IPS DF 4.7 (cell line): Measurements from ENCODE around the gene LAD1.

Experiments used
- DNase-seq: peaks from one replicate; pipeline ENCODE4 v3.0.0-alpha.2; 2013; ENCODE audit warnings: low spot score; ENCODE audit errors: extremely low read depth

The LAD1 gene

DNA sequence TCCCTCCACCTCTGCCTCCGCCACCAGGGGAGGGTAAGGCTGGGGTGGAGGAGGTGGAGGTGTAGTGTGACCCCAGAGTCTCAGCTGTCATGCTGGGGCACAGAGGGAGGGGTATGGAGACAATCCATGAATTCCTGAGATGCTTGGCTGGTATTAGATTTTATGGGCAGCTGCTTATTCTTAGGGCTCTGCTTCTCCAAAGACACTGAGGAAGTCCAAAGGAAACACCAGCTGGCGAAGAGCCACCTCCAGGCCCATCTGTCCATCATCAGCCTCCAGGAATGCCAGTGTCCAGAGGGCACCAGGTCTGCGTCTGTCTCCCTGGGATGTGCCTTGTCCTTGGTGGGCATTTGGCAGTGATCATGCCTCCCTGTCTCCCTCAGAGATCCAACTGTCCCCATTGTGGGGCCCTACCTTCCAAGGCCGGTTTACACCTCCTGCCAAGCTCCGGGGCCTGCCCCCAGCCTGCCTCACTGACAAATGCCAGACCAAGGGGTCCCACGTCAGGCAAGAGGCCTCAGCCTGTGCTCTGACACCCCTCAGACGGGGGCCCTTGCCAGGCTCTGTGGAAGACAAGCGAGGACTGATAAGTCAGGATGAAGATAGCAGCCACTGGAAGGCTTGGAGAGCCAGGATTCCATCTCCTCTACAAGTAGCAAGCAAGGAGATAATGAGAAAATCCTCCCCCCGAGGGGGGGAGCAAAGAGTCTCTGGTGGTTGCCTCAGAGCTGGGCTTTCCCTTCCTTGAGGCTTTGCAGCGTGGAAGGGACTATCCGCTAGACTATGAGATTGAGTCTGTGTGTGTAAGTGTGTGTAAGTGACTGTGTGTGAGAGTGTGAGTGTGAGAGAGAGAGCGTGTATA, 20.9 kb upstream of the LAD1 start:
- DNase-seq = no peak

DNA sequence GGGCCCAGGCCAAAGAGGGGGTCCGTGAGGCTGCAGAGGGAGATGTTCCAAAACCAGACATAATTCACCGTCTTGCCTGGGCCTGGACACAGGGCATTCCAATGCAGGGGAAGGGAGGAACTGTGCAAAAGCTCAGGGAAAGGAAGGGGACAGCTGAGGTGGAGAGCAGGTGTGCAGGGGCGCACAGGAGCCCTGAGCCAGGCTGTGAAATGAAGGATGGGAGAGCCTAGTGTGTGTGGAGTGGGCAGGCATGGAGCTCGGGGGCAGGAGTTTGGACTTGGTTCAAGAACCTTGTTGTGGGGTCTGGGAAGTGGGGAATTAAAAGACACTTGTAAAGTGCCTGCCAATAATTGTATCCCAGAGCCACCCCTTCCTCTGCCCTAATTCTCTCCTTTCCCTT, 20.1 kb upstream of the LAD1 start:
- DNase-seq = no peak

DNA sequence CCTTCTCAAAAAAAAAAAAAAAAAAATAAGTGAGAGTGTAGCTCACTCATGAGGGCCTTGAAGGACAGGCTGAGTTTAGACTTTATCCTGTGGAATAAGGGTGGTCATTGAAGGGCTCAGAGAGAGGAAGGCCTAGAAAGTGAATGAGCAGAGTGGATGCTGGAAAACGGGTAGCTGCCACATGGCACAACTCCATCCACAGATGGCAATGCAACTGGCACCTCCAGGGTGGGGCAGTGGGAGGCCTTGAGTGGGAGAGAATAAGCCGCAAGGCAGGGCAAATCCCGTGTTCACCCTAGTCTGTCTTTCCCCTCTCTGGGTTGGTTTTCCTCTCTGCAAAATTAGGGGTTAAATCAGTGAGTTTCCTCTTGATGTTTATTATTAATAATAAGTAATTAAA, 19.3 kb upstream of the LAD1 start:
- no peak for DNase-seq

DNA sequence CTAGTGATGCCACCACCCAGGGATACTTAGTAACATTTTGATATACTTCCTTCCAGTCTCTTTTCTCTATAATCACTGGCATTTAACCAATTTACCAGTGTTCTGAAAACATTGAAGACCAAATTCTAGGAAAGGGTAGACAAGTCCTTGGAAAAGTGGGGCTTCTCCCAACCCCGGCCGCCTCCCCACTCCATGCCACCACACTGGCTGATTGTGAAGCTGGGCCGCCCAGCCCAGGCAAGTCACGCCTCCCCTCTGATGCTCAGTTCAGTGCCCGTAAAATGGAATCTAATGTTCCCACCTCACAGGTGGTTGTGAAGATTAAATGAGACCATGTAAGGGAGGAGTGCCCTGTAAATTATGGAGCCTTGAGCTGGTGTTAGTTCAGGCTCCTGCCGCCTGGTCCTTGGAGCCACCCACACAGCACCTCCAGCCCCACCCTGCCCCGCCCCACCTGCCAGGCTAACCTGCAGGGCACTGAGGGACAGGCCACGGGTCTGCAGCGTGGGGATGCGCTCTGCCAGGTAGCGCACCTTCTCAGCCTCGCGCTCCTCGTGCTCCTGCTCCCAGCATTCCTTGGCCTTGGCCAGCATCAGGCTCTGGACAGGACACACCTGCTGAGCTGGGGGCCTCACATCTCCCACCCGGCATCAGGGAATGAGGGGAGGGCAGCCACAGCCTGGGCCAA, 15.1 kb upstream of the LAD1 start:
- no peak for DNase-seq

DNA sequence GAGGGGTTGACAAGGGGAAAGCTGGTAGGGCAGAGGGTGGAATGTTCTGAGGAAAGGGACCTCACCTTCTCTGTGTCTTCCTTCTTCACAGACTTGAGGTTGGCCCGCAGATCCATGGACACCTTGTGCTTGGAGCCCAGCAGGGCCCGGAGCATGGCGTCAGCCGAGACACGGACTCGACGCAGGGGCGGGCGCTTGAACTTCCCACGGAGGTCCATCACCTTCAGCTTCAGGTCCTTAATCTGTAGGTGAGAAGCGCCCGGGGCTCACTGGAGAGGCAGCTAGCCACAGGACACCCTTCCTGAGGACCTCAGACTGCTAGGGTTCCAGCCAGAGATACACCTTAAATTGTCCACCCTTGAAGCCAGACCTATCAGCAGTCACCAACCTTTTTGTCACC, 12.2 kb upstream of the LAD1 start:
- DNase-seq = no peak

DNA sequence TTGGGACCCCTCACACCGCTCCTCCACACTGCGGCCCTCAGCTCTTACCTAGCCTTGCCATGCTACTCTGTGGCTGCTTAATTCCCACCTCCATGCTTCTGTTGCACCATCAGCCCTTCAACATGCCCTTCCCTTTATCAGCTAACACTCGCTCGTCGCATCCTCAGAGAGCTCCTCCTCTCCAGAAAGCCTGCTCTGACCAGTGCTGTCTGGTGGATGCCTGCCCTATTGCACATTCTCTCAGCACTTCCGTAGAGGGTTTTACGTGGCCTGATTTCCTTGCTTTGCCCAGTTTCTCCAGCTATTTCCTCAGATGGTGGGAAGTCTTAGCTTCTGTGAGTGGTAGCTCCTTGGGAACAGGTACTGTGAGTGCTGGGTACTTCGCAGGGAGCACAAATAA, 10.3 kb upstream of the LAD1 start:
- DNase-seq = no peak

DNA sequence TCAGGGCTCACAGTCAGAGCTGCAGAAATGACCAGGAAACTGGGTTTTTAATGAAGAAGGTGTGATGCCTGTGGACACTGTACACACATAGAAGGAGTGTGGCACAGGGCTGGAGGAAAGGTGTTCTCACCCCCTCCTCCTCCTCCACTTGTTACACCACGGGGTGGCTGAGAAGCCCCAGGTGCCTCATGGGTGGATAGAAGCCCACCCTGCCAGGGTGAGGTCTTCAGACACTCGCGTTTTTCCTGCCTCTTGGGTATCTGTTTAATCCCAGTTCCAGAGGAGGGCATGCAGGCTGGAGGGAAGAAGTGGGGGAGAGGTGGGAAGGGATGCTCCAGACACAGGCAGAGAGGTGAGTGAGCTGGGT, 9.7 kb upstream of the LAD1 start:
- DNase-seq = no peak

DNA sequence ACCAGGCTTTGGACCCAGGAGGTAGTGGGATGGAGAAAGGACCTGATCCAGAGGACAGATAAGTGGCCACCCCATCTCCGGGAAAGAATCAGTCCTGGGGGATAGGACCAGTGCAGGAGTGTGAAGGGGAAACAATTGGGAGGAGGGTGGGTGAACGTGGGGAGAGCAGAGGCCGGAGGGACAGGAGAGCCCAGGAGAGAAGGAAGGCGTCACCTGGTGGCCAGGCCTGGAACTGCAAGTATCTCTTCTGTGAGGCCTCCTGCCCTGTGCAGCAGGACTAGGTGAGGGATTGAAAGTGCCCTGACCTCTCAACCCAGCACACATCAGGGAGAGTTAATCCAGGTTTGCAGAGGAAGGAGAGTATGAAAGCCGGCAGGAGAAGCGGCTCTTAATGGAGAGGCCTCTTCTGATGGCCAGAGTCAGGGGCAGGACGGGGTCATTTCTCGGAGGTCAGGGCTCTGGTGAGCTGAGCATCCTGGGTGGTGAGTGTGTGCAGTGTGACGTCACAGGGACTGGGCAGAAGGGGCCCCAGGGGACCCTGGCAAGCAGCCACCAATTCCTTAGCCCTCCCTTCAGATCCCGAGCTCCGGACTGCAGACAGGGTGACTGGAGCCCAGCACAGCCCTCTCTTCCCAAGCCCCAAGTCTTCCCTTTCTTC, 9.2 kb upstream of the LAD1 start:
- peak; percentile 69 for DNase-seq

DNA sequence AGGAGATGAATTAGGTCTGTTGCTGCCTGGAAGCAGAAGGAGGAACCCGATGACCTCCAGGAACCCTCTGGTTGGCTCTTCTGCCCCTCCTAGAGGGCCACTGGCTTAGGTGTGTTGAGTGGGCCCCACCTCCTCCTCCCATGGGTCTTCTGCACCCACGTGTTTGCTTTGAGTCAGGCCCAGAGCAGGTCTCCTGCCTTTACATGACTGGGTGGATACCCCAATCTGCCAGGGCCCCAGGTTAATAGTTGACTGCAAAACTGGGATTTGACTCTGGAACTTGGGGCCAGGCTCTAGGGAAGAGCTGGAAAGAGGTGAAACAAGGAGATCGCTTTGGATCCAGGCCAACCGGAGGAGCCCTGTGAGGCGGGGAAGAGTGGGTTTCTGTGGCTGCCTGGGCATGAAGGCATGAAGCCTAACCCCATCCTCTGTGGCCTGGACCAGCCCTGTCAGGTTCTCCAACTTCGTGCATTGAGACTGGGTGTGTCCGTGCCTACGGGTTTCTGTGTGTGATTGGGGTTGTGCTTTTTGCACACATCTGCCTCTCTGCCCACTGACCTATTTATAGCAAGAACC, 7.8 kb upstream of the LAD1 start:
- no peak for DNase-seq

DNA sequence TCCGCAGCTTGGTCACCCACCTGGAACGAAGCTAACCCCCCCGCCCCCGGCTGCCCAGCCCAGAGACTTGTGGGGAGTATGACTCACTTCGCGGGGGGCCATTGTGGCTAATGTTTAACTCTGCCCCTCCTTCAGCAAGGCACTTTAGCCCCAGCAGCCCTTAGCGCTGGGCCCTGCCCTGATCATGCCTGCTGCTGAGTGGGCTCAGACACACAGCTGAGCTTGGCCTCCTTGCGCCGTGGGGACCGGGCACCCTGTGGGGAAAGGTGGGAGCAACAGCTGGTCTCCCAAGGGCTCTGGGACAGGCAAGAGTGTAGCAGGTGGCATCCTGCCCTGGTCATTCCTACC, 6.3 kb upstream of the LAD1 start:
- DNase-seq = no peak

DNA sequence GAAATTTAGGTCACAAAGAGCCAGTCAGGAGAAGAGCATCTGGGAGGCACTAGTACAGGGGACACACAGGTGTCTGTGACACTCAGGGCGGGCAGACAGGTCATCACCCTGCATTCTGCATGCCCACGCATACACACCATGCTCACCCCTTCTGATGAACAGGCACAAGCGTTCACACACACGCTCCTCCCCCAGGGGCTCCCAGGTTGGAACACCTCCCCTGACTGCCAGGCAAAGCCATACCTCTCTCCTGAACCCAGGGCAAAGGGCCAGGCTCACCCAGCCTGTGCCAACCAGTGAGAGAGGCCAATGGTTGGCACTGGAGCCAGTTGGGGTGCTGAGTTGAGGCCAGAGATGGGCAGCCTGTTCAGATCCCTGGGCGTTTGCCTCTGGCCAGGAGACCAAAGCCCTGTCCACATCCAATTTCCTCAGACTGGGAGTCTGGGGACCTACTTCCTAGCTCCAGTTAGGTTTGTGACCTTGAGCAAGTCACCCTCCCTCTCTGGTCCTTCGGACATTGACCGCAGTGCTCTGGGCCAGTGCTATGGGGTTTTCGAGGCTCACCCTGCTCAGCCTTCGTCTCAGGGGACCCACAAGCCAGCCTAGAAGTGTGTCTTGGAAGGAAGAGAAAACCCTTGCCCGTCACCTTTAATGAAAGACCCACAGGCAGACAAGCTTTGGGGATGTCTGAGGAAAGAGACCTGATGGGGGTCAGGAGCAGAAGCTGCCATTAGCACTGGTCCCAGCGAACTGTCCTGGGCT, 5.8 kb upstream of the LAD1 start:
- DNase-seq = no peak

DNA sequence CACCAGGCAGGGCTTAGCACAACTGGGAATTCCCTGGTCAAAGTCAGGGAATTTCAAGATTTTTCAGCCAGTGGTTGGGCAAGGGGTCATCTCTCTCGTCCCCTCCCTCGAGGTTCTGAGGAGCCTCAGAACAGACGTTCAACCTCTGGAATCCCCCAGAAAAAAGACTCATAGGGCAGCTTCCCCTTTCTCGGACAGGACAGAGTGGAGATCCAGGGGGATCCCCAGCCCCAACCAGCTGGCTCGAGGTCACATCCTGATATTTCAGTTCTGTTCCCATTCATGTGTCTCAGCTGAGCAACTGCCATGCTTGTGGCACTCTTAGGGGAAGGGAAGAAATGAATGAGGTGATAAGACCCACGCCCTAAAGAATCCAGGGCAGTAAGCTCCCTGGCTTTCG, 4.9 kb upstream of the LAD1 start:
- DNase-seq = no peak

DNA sequence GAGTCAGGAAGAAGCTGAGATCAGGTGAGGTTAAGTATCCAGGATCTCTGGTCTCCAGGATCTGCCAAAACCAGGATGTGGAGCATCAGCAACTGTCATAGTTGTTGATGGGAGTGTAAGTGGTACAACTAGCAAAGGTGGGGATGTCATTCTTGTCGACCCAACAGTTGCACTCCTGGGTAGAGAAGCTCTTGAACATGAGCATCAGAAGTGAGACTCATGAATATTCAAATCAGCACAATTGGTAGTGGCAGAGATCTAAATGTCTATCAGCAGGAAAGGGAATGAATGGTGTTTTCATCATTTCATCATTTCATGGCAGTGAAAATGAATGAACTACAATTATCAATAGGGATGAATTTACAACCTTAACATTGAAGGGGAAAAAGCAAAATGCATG, 4.2 kb upstream of the LAD1 start:
- no peak for DNase-seq

DNA sequence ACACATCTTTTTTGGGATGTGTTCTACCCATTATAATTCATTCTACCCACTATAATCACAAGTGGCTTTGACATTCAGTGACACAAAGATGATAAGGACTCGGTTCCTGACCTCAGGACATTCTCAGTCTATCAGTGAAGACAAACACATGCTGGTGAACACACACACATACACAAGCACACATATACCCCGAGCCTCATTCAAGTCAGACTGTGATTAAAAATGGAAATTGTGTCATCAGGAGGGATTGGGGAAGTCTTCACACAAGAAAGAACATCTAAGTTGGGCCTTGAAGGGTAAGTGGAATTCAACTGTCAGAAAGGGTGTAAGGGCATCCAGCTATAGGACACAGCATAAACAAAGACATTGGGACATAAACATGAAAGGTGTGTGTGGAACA, 2.6 kb upstream of the LAD1 start:
- no peak for DNase-seq

DNA sequence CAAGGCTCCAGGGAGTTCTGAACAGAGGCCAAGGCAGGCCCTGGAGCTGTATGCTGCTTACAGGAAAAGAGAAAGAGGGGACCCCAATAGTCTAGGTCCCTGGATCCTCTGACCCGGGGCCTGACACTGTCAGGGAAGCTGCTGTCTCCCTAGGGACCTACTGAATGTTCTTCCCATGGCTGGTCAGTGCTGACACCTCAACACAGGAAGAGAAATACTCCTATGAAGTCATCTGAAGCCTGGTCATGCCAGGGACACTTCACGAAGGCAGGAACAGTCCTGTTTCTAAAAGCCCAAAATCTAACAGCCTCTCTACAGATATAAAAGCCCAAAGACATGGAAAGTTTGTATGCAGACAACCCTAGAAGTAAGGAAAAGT, 1.7 kb upstream of the LAD1 start:
- DNase-seq = no peak

DNA sequence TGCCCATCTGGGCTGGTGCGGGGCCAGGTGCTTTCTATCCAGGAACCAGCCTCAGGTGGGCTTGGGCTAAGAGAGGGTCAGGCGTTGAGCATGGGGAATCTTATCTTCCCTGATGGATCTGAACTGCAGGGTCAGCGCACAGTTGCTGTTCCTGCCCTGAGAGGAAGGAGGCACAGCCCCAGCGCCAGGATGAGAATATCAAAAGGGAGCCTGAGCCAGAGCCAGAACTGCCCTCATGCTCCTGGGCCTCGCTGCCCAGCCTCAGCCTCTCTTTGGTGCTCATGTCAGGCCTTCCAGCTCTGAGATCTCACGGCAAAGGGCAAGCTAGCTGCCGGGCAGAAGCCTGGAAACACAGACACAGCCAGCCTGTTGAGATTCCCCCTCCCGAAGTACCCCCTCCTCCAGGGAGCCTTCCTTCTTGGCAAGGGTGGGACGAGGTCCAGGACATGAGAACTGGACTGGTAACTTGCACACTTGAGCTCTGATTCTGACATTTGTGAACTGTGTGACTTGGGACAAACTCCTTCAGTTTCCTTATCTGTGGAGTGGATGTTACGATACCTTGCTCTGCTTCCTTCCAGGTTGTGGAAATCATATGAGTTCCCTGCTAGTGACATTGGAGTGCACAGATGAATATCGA, 1.2 kb upstream of the LAD1 start:
- DNase-seq = no peak

DNA sequence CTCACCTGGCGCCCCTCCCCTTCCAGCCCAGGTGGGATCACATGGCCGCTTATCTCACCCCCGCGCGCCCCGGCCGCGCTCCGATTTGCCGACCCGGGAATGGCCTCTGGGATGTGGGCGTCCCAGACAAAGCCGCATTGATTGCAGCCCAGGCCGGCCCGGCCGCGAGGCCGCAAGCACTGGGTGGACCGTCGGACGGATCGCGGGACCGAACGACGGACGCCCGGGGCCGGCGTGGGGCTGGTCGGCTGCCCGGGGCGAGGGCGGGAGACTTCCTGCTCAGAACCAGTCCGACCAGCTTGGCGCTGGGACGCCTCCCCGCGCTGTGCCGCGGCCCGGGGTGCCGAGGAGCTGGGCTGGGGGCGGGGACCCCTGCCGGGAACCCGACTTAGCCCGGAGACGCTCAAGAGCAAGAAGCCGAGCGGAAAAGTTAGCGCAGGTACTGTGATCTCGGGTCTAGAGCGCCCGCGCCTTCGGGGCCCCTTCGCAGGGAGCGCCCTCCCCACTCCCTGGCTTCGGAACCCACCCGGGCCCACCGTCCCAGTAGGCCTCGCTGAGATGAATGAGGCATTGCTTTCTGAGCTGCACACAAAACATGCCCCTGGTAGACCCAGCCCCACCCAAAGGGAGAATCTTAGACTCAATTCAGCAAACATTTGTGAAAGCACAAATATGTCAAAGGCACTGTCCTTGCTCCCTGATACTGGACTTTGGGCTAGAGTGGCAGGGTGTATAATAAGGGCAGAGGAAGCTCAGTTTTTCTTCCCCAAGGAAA, 415 bp upstream of the LAD1 start:
- DNase-seq = no peak

DNA sequence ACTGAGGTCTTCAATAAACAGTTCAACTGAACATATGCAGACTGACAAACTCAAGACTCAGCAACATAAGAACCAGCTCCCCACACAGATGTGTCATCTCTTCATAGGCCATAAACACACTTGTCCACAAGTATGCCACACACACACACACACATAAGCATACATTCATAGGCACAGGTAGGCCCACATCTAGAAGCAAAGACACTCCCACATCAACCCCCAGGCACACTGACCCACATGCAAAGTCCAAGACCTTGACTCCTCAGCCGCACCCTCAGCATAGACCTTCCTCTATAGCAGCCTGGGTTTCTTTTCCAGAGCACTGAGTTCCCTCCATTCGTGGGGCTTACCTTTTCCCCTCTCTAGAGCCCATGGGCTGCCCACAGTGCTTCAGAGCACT, 1.4 kb downstream of the LAD1 start:
- no peak for DNase-seq

DNA sequence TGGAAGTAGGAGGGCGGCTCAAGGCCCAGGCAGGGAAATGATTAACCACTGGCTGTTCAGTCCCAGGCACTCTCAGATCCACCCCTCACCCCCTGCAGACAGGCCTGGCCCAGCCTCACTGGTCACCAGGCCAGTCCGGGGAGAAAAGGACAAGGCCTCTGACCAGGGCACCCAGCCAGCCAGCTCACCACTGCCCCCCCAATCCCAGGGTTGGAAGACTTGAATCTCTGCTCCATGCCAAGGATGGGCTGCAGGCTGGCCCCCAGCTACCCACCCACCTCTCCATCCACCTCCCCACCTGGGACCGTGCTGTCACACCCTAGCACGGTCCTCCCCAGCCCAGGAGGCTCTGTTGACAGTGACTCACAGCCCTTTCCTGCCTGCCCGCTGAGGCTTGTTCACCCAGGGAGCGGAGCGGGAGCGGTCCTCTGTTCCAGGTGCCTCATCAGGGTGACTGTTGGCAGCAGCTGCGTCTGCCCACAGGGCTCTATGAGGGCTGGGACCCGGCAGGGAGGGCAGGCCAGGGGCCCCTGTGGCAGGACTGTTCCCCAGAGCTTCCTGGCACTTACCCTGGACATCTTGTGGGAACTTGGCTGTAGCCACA, 2.2 kb downstream of the LAD1 start:
- DNase-seq = no peak

DNA sequence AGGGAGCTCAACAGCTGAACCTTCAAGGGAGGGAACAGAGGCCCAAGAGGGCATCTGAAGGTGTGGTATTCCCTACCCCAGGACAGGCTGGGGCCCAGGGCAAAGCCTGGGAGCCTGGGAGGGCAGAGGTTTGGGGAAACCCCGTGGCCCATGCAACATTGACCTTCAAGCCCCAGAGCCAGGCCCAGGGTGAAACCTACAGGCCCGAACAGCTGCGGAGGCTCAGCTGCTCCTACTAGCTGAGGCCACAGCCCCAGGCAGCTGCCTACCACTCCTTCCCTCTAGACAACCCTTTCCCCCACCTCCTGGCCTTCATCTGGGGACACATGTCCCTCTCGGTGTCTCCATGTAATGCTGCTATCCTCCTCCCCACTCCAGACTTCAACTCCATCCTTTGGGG, 3.2 kb downstream of the LAD1 start:
- no peak for DNase-seq
